Ecto neural progenitor cell (in vitro differentiated cells): ENCODE data around the gene ZBTB16.

Experiments
- DNase-seq: peaks from one replicate; pipeline ENCODE4 v3.0.0-alpha.2; 2018; ENCODE audit warnings: low spot score

Gene ZBTB16

DNA sequence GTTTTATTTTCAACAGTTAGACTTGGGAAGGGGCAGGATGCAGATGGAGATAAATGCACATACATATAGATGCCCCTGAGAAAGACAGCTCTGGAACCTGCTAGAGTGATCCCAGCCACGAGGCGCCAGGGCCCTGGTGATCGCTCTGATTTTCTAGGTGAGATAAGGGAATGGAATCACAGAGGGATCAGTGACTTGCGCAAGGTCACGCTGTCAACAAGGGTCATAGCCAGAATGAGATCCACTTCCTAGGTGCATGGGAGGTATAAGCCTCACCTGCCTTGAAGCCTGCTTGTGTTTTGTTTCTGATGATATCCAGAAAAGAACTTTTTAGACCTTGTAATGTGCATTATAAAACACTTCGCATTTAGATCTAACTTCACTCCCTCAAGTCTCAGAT, 47.5 kb downstream of the ZBTB16 start:
- DNase-seq, result no peak

DNA sequence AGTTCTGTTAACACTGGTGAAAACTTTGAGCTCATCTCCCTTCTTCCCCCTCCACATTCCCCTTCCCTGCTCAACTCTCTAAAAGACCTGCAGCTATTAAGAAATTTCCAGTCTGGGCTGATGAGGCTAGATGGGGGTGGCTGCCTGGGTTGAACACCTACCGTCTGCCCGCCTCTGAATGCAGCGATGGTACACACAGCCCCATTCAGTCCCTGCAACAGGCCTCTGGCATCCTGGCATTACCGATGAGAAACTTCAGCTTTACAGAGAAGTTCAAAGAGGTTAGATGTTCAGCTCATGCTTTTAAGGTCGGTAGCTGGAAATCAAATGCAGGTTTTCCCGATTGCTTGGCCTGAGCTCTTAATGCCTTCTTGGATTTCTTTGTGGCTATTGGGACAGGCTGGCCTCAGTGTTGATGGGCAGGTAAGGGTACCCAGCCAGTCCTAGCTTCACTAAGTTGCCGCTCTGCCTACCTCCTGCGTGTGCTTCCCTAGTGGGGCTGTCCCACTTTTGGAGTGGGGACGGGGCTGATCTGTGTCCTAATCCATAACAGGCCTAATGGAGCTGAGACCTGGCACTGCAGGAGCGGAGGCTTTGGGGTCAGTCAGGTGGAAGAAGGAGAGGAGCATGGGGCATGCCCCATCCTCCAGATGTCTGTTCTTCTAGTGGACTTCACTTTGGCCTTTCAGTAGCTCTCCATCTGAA, 49.1 kb downstream of the ZBTB16 start:
- DNase-seq, result no peak

DNA sequence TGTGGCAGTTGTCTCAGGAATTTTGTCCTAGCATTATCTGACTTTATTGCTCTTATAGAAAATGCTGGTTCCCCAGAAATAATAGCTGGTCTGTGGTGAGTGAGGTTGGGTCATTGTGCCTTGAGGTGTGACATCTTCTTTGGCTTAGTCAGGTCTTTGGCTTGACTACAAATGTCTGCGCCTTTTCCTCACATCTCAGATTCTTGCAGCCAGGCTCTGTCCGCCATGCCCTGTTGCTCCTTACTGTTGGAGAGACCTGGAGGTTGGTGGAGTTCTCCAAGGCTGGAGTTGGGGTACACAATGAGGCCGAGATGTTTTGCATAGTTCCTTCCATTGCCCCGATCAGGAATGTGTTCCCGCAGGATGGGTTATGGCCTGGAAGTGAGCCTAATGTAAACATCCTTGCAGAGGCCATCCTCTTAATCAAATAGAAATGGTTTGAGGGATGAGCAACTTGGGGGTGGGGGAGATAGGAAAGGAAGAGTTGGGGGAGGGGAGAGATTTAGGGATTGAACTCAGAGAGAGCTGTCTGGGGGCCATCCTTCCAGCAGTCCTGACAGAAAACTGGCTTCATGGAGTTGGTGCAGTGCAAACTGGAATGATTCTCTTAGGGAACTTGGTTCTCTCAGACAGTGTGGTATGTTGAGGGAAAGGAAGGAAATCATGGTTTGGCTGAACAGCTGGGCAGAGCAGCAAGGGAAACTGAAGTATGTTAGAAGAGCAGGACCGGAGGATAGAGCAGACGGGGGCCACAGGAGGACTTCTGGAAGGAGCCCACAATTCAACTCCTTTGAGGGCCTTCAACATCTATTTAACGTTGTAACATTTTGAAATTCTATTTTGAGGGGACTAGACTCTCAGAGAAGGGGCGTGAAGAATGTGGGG, 49.9 kb downstream of the ZBTB16 start:
- no peak for DNase-seq

DNA sequence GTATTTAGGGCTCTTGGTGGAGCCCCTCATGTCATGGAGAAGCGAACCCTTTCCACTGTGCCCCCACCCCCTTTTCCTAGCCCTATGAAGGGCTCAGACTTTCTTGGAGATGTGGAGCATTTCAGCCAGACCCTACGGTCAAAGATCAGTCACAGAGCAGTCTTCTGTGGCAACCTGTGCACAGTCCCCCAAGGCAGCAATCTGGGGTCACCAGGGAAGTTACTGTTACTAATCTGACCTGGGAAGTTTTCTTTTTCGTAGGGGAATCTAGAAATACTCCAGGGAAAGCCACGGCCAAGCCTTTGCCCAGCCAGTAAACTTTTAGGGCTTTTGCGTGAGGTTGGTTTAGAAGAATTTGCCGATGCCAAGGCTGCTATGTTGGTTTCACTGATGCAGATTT, 50.6 kb downstream of the ZBTB16 start:
- DNase-seq, result no peak

DNA sequence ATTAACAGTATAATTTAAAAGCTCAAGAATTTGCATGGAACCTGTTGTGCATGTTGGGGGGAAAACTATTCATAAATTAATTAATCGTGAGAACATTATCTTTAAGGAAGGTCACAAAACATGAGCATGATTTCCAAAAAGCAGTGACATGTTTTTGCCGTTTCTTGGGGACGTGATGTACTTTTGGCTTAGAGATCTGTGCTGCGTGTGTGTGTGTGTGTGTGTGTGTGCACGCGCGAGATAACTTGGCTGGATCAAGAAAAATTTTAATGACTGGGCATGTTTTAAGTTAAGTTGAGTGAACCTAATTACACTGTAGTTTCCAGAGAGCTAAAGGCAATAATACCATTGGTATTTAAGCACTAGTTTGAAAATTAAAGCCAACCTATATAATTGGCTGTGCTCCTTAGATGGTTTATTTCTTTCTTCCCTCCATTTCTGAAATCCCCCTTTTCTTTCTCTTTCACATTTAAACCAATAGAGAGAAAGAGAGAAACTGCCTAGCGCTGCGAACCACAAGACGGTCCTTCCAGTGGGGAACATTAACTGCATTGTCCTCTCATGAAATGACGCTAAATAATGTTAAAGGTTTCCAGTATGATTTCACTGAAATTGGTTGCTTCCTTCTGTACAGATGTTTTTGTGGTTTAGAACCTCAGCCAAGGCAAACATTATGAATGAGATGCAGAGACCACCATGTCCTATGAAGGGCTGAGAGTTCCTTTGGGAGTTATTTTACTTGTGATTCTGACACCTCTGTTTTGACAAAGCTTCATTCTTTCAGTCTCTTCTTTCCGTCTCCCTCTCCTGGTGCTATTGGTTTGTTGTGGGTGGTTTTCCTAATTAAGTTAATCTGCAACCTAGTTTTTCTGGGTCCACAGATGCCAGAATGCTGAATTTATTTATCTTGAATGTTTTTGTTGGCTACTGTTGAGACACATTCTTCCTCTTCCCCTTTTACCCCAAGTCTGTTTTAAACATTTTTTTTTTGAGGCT, 51.7 kb downstream of the ZBTB16 start:
- no peak for DNase-seq

DNA sequence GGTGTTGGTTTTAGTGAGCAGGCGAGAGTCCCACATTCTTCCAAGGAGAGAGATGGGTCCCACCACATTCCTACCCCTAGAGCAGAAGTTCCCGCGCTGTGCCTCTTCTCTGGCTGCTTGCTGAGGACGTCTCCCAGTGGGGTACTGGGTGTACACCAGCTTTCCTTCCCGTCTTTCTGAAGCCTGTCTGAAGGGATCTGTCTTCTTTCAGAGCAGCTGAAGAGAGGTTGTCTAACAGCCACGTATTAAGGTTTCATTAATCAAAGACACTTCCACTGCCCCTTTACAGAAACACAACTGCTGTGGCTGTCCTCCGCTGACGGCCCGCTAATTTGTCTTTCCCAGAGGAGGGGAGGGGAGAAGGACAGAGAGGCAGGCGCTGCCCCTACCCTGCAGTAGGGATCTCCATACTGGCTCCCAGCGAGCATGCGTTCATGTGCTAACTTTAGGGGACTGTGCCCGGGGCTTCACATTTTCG, 56.0 kb downstream of the ZBTB16 start:
- DNase-seq, result peak; percentile 56

GRCh38 chr11:114116357-114116756, 56.8 kb downstream of the ZBTB16 start:
- DNase-seq, result no peak

GRCh38 chr11:114116800-114117199, 57.3 kb downstream of the ZBTB16 start:
- no peak for DNase-seq

DNA sequence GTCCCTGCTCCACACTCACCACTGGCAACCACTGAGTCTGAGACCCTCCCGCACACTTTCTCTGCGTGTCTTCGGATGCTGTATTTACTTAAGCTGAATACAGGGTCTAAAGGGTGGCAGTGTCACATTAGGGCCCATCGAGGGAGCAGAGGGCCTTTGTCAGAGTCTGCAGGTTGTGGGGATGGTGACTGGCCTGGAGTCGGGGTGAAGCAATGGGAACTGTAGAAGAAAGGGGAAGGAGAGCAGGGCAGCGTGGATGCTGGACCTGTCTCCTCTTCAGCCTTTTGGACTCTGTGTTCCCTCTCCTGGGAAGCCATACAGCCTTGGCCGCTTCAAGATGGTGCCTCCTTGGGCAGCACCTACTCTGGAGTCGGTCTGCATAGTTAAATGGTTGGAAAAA, 61.1 kb downstream of the ZBTB16 start:
- DNase-seq, result no peak

DNA sequence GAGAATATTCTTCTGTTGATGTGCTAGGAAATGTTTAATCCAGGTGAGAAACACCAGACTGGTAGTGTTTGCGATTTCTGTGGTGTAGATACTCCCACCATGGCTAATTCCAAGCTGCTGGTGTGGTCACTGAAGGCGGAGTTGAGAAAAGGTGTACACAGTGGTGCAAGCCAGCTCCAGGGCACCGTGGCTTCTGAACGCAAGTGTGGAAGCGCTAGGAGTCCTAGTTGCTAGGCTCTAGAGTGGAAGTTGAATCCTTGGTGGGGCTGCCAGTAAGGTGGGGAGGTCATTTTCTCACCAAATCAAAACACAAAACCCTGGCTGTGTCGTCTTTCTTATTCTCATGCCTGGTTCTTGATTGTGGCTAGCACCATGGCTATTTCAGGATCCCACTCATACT, 61.6 kb downstream of the ZBTB16 start:
- no peak for DNase-seq

DNA sequence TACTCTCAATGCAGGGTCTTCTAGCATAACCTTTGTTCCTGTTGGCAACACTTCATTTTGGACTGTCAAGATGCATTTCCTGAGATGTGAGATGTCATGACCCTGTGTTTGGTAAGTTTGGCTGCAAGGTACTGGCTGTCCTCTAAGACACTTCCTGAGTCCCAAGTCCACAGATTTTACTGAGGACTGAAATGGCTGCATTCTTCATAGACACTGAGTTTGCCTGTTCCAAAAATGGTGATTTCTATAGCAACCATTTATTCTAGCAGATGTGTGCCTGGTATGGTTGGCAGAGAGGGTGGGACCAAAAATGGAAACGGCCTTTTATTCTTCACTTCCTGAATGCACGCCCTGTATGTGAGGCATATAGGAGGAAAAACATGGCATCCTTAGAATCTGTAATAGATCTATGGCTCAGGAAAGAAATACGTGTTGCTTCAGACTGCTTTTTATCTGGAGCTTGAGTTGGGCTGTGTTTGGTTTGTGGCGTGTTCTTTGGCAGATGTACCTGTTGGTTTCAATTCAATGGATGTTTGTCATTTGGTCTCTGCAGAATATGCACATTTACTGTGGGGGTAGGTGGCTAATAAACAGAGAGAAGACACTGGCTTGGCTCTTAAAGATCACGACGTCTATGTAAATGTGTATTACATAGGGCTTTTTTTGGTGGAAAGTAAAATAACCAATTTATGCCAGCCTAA, 62.4 kb downstream of the ZBTB16 start:
- no peak for DNase-seq

GRCh38 chr11:114122686-114123085, 63.2 kb downstream of the ZBTB16 start:
- no peak for DNase-seq

DNA sequence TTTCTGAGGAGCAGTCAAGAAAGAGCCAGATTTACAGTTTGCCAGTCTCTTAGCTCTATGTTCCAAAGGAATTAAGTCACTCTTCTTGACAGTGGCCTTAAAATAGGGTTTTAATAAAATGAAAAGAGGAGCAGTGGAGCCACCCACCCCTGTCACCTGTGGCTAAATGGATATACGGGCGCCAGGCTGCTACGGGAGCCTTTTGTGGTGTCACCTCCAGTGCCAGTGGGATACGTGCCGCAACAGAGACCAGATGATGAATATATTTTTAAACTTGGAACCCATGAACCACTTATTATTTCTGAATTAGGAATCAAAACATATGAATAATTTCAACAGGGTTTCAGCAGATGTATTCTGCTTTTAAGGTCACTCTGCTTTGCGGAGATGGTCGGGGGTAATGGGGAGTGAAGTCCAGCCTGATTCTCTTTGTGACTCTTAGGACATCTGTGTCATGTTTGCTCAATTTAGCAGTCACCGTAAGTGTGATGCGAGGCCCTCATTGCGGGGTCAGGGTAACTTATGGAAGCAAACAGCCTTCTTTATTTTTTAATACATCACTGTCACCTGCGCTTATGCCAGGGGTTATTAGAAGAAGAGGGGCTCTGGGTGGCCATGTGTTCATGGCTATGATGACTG, 64.3 kb downstream of the ZBTB16 start:
- no peak for DNase-seq

DNA sequence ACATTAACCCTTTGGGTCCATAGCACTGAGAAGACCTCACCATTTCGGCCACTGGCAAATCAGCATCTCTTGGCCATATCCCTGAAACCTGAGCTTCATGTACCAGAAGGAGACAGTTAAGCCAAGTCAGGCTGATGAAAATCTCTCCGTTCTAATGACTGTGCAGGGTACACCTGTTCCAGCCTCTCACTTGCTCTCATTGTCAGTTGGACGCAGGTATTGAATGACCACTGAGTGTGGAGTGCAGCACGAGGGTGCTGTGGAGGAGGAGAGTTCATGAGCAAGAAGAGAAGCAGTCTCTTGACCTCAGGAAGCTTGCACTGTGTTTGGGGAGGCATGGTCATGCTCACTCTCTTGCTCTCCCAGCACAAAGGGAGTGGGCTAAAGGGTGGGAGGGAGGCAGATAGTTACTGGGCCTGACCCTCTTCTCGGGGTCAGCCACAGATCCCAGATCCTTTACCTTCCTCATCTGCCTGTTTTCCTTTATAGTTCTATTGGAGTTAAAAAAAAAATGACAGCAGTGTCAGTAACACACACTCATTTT, 65.2 kb downstream of the ZBTB16 start:
- DNase-seq, result no peak

- DNase-seq, result no peak
Measured at GRCh38 chr11:114125531-114125930, 66.0 kb downstream of the ZBTB16 start.

GRCh38 chr11:114125959-114126358, 66.4 kb downstream of the ZBTB16 start:
- DNase-seq, result no peak

GRCh38 chr11:114128399-114128798, 68.9 kb downstream of the ZBTB16 start:
- no peak for DNase-seq

GRCh38 chr11:114129142-114129541, 69.6 kb downstream of the ZBTB16 start:
- no peak for DNase-seq

- no peak for DNase-seq
Measured at GRCh38 chr11:114129699-114130098, 70.2 kb downstream of the ZBTB16 start.

DNA sequence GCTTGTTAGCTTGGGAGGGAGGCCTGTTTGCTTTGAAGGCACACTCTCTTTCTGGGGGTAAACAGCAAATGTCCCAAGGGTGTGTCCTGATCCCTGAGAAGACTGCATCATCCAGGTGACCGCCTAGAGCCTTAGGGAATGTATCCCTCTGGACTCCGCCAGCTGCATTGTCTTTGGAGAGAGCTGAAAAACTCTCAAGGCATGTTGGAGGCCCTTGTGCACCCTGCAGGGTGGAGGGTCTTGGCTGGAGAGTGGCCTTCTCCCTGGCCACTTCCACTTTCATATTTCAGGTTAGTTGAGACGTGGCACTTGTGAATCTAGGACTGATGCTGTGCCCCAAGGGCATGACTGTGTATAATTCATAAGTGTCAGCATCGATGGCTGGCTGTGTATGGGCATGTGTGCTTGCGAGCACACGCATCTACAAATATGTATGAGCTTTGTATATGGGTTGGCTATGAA, 70.6 kb downstream of the ZBTB16 start:
- no peak for DNase-seq
